GM10248 (cell line): ENCODE results near the gene PGK1.
"Not testable (repeated sequence)": the region's sequence is repeated elsewhere in the genome, so short reads cannot be mapped to it uniquely, and the experiment has no call there.

Experiments
- CTCF ChIA-PET: fragments of 300-600 bp; sonication (Branson Sonifier 250); formaldehyde crosslinking; extraction: SDS; loops from one replicate; lab custom pipeline; 2021; ENCODE audit warnings: antibody characterized with exemption; lab: Yijun Ruan, JAX
- POLR2A ChIA-PET: fragments of 350-650 bp; sonication (Branson Sonifier 250); formaldehyde crosslinking; extraction: SDS; loops from one replicate; lab custom pipeline; 2020; ENCODE audit warnings: antibody characterized with exemption; lab: Yijun Ruan, JAX
- DNase-seq: peaks from one replicate; pipeline ENCODE4 v3.0.0; 2012; ENCODE audit errors: extremely low spot score
- TF ChIP-seq, protein P1 (sequence below): IDR thresholded peaks from 2 replicates; pipeline ENCODE4 v1.5.1; 2012; ENCODE audit warnings: mild to moderate bottlenecking, low read depth; ENCODE audit errors: extremely low read depth, missing control alignments, control extremely low read depth

PGK1 gene

DNA sequence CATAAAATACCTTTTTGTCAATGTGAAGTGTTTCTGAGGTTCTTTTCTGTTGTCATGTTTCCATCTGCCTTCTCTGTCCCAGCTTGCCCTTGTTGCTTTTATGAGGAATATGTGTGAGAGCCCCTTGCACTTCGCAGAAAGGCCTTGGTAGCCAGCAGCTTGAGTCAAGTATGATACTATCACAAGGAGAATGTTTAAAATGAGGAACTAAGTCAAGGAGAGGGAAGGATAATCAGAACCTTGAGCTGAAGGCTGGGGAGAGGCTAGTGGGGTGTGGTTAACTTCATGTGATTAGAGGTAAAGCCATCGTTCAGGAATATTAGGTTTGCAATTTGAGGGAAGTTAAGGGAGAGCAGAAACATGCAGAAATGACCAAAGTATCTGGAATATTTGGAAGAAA lies 12.7 kb downstream of the PGK1 start:
- DNase-seq: no peak
- ChIA-PET CTCF (no interaction called here), POLR2A (no interaction called here)
- TF ChIP-seq, protein P1, sequence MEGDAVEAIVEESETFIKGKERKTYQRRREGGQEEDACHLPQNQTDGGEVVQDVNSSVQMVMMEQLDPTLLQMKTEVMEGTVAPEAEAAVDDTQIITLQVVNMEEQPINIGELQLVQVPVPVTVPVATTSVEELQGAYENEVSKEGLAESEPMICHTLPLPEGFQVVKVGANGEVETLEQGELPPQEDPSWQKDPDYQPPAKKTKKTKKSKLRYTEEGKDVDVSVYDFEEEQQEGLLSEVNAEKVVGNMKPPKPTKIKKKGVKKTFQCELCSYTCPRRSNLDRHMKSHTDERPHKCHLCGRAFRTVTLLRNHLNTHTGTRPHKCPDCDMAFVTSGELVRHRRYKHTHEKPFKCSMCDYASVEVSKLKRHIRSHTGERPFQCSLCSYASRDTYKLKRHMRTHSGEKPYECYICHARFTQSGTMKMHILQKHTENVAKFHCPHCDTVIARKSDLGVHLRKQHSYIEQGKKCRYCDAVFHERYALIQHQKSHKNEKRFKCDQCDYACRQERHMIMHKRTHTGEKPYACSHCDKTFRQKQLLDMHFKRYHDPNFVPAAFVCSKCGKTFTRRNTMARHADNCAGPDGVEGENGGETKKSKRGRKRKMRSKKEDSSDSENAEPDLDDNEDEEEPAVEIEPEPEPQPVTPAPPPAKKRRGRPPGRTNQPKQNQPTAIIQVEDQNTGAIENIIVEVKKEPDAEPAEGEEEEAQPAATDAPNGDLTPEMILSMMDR: no peak

DNA sequence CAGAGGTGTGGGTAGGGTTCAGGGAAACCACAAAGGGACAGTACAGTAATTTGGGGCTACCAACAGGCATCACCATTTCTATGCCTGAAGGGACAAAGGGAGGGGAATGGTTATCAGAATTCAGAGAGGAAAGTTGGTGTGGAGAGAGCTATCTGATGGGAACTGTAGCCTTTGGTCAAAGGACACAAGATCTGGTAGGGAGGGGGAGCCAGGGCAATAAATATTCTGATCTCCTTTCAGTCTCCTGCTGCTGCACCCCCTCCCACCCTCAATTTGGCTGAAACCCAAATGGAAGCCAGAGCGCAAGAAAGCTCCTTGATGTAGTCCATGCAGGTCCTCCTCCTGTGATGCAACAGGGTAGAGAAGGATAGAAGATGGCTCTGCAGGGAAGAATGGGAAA lies 14.6 kb downstream of the PGK1 start:
- TF ChIP-seq, protein P1: no peak
- DNase-seq: no peak
- ChIA-PET POLR2A (no interaction called here), CTCF (interaction anchor here (1.4 kb wide), 1 partner anchor 16 kb away, joined by 5 read pairs; no protein-coding TSS in a partner anchor)

DNA sequence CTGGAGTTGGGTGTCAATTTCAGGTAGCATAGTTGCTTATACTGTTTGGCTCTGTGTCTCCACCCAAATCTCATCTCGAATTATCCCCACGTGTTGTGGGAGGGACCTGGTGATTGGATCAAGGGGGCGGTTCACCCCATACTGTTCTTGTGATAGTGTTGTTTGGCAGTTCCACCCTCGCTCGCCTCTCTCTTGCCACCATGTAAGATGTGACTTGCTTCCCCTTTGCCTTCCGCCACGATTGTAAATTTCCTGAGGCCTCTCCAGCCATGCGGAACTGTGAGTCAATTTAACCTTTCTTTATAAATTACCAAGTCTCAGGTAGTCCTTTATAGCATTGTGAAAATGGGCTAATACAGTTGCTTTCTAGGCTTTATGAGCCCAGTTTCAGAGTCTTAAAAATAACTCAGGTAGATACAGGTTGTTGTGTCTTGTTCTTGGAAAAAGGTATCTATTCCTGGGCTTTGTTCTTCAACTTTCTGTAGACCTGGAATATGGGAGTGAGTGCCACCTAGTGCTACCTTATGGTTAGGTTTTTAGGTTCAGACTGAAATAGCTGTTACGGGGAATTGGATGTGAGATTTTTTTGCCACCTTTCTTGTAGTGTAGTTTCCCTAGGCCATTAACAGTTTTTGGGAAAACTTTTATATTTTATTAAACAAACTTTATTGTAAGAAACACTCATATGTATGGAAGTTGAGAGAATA lies 15.6 kb downstream of the PGK1 start:
- no peak for DNase-seq
- POLR2A ChIA-PET: no interaction called here
- CTCF ChIA-PET: no interaction called here
- TF ChIP-seq, protein P1: no peak

DNA sequence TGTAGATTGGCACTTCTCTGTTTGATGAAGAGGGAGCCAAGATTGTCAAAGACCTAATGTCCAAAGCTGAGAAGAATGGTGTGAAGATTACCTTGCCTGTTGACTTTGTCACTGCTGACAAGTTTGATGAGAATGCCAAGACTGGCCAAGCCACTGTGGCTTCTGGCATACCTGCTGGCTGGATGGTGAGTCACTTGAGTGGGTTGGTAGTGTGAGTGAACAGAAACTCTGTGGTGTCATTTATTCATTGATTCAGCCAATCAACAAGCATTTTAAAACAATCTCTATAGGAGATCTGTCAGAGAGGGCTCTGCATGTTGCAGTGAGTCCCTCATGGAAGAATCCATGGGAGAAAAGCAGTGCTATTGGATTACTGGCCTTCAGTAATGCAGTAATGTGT lies 19.1 kb downstream of the PGK1 start:
- no peak for DNase-seq
- TF ChIP-seq, protein P1: no peak
- CTCF ChIA-PET: no interaction called here
- POLR2A ChIA-PET: no interaction called here

DNA sequence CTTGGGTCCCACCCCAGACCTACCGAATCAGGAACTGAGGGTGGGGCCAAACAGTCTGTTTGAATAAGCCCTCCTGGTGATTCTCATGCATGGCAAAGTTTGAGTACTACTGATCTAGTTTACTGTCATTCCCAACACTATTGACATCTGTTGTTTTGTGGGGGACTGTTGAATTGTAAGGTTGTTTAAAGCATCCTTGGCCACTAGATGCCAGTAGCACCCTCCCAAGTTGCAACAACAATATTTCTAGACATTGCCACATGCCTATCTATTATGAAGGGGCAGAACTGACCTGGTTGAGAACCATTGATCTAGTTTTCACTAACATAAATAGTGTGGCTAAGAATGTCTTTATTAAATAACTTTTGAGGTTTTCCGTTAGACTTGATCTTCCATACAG lies 20.3 kb downstream of the PGK1 start:
- DNase-seq: no peak
- TF ChIP-seq, protein P1: no peak
- ChIA-PET CTCF (no interaction called here), POLR2A (no interaction called here)

DNA sequence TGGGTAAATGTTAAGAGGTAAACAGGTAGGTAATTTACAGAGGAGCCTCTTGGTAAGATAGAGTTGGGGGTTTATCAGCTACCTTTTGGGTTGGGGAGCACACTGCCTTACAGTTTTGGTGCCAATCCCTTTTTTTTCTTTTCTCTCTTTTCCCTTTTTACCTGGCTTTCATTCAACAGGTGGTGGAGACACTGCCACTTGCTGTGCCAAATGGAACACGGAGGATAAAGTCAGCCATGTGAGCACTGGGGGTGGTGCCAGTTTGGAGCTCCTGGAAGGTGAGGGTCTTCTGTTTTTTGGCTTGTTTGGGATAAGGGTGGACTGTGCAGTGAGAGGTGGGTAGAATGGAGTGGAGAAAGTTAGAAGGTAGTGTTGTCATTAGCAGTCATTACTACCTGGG lies 21.1 kb downstream of the PGK1 start:
- TF ChIP-seq, protein P1: no peak
- ChIA-PET CTCF (interaction anchor here (0.8 kb wide), 1 partner anchor 11 kb away, joined by 3 read pairs; no protein-coding TSS in a partner anchor), POLR2A (no interaction called here)
- DNase-seq: no peak

DNA sequence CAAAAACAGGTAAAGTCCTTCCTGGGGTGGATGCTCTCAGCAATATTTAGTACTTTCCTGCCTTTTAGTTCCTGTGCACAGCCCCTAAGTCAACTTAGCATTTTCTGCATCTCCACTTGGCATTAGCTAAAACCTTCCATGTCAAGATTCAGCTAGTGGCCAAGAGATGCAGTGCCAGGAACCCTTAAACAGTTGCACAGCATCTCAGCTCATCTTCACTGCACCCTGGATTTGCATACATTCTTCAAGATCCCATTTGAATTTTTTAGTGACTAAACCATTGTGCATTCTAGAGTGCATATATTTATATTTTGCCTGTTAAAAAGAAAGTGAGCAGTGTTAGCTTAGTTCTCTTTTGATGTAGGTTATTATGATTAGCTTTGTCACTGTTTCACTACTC lies 21.7 kb downstream of the PGK1 start:
- DNase-seq, POLR2A ChIA-PET, CTCF ChIA-PET: not testable (repeated sequence)
